ENCODE results near the gene OPN1LW. TPM values are rescaled to one million over a fixed set of nuclear protein-coding genes. Genes with fewer than 3 reads are reported as not detected.

OPN1LW gene
- total and polyA plus RNA-seq, 10 donors: not detected

Other genes with a start within 250 kb of the OPN1LW start
- gene AVPR2, start 239.6 kb upstream of the OPN1LW start, total RNA-seq: under 1 TPM in 1 of 7 donors, not detected in 6; 0.52 TPM
- gene AVPR2, start 239.6 kb upstream of the OPN1LW start, polyA plus RNA-seq: under 1 TPM; 0.22 to 0.77 (median 0.26) TPM
- gene ARHGAP4, start 218.0 kb upstream of the OPN1LW start, total RNA-seq: 100 to 1,000 TPM; 176 to 317 (median 236) TPM
- gene ARHGAP4, start 218.0 kb upstream of the OPN1LW start, polyA plus RNA-seq: 100 to 1,000 TPM; 297 to 713 (median 635) TPM
- 10 to 100 TPM; 56.4 to 89.1 (median 85.5) TPM for gene NAA10, start 209.2 kb upstream of the OPN1LW start, total RNA-seq
- 100 to 1,000 TPM; 123 to 174 (median 168) TPM for gene NAA10, start 209.2 kb upstream of the OPN1LW start, polyA plus RNA-seq
- 100 to 1,000 TPM in 1 of 7 donors, 10 to 100 TPM in 6; 42.0 to 105 (median 63.6) TPM for gene RENBP, start 199.6 kb upstream of the OPN1LW start, total RNA-seq
- 10 to 100 TPM; 44.3 to 91.3 (median 47.9) TPM for gene RENBP, start 199.6 kb upstream of the OPN1LW start, polyA plus RNA-seq
- gene HCFC1, start 172.4 kb upstream of the OPN1LW start, total RNA-seq: 10 to 100 TPM; 50.6 to 86.5 (median 62.1) TPM
- 10 to 100 TPM in 2 of 3 donors, 1 to 10 TPM in 1; 9.5 to 22.7 (median 11.4) TPM for gene HCFC1, start 172.4 kb upstream of the OPN1LW start, polyA plus RNA-seq
- 10 to 100 TPM in 1 of 7 donors, 1 to 10 TPM in 6; 2.0 to 12.2 (median 6.2) TPM for gene TMEM187, start 171.5 kb upstream of the OPN1LW start, total RNA-seq
- 1 to 10 TPM; 3.3 to 7.4 (median 4.9) TPM for gene TMEM187, start 171.5 kb upstream of the OPN1LW start, polyA plus RNA-seq
- 100 to 1,000 TPM in 2 of 7 donors, 10 to 100 TPM in 5; 86.2 to 118 (median 91.1) TPM for gene IRAK1, start 124.3 kb upstream of the OPN1LW start, total RNA-seq
- gene IRAK1, start 124.3 kb upstream of the OPN1LW start, polyA plus RNA-seq: 10 to 100 TPM; 46.4 to 85.2 (median 55.2) TPM
- gene MECP2, start 46.5 kb upstream of the OPN1LW start, total RNA-seq: 100 to 1,000 TPM in 1 of 7 donors, 10 to 100 TPM in 6; 63.3 to 104 (median 83.5) TPM
- 10 to 100 TPM; 15.2 to 22.7 (median 17.7) TPM for gene MECP2, start 46.5 kb upstream of the OPN1LW start, polyA plus RNA-seq
- gene OPN1MW, start 38.4 kb downstream of the OPN1LW start, total RNA-seq: not detected
- not detected for gene OPN1MW, start 38.4 kb downstream of the OPN1LW start, polyA plus RNA-seq
- not detected for gene OPN1MW2, start 75.5 kb downstream of the OPN1LW start, total RNA-seq
- not detected for gene OPN1MW2, start 75.5 kb downstream of the OPN1LW start, polyA plus RNA-seq
- not detected for gene OPN1MW3, start 113.3 kb downstream of the OPN1LW start, total RNA-seq
- not detected for gene OPN1MW3, start 113.3 kb downstream of the OPN1LW start, polyA plus RNA-seq
- gene TEX28, start 150.9 kb downstream of the OPN1LW start, total RNA-seq: not detected
- gene TEX28, start 150.9 kb downstream of the OPN1LW start, polyA plus RNA-seq: not detected
- 1 to 10 TPM in 3 of 7 donors, under 1 TPM in 3, not detected in 1; 0.42 to 3.7 (median 1.2) TPM for gene TKTL1, start 151.6 kb downstream of the OPN1LW start, total RNA-seq
- gene TKTL1, start 151.6 kb downstream of the OPN1LW start, polyA plus RNA-seq: under 1 TPM; 0.13 to 0.57 (median 0.24) TPM
- gene FLNA, start 230.4 kb downstream of the OPN1LW start, total RNA-seq: 1,000 to 10,000 TPM in 1 of 7 donors, 100 to 1,000 TPM in 6; 401 to 1,447 (median 668) TPM
- 100 to 1,000 TPM; 259 to 548 (median 322) TPM for gene FLNA, start 230.4 kb downstream of the OPN1LW start, polyA plus RNA-seq
- 10 to 100 TPM; 29.8 to 56.3 (median 49.9) TPM for gene EMD, start 235.1 kb downstream of the OPN1LW start, total RNA-seq
- 10 to 100 TPM; 77.8 to 83.1 (median 78.9) TPM for gene EMD, start 235.1 kb downstream of the OPN1LW start, polyA plus RNA-seq